HepG2 (cell line): Measurements from ENCODE around the gene USP35. TPM values are rescaled to one million over a fixed set of nuclear protein-coding genes. Genes with fewer than 3 reads are reported as not detected.

Source experiments
- DZIP1 ChIP-seq: sonication (generic); formaldehyde crosslinking; IDR thresholded peaks from 2 replicates; pipeline ENCODE4 v1.5.0; 2020; ENCODE audit warnings: mild to moderate bottlenecking, missing genetic modification reagents
- GATA4 ChIP-seq: sonication (generic); IDR thresholded peaks from 2 replicates; pipeline ENCODE4 v1.6.1; 2016; ENCODE audit warnings: antibody characterized with exemption, low read depth, borderline replicate concordance
- HNRNPLL ChIP-seq: fragments of 200-400 bp; formaldehyde crosslinking; IDR thresholded peaks from 2 replicates; pipeline ENCODE4 v1.6.1; 2017; ENCODE audit warnings: mild to moderate bottlenecking, low read depth, low read length; ENCODE audit not compliant: poor library complexity, severe bottlenecking
- MEIS1 ChIP-seq: sonication (generic); formaldehyde crosslinking; IDR thresholded peaks from 2 replicates; pipeline ENCODE4 v1.9.0; 2021; ENCODE audit warnings: mild to moderate bottlenecking, missing genetic modification reagents, moderate library complexity, borderline replicate concordance
- MIER2 ChIP-seq: IDR thresholded peaks from 2 replicates; pipeline ENCODE4 v1.6.1; 2016; ENCODE audit warnings: missing biosample characterization, missing genetic modification reagents
- PCBP1 ChIP-seq: fragments of 200-400 bp; formaldehyde crosslinking; IDR thresholded peaks from 2 replicates; pipeline ENCODE4 v1.6.1; 2017; ENCODE audit warnings: mild to moderate bottlenecking, low read depth, low read length, borderline replicate concordance
- RAD21 ChIP-seq: fragments of 450-650 bp; formaldehyde crosslinking; IDR thresholded peaks from 2 replicates; pipeline ENCODE4 v1.5.0; 2020; ENCODE audit warnings: mild to moderate bottlenecking
- SUZ12 ChIP-seq: fragments of 150-350 bp; IDR thresholded peaks from 2 replicates; pipeline ENCODE4 v1.6.1; 2014; ENCODE audit warnings: low read depth, low read length
- ZBTB44 ChIP-seq: sonication (generic); formaldehyde crosslinking; IDR thresholded peaks from 2 replicates; pipeline ENCODE4 v1.4.0; 2020; ENCODE audit warnings: missing genetic modification reagents
- ZC3H13 ChIP-seq: sonication (generic); formaldehyde crosslinking; IDR thresholded peaks from 2 replicates; pipeline ENCODE4 v1.8.1; 2023; ENCODE audit warnings: mild to moderate bottlenecking, missing genetic modification reagents, moderate library complexity
- ZNF121 ChIP-seq: sonication (generic); formaldehyde crosslinking; IDR thresholded peaks from 2 replicates; pipeline ENCODE4 v1.5.0; 2020; ENCODE audit warnings: mild to moderate bottlenecking, missing genetic modification reagents
- ZNF280D ChIP-seq: sonication (generic); formaldehyde crosslinking; IDR thresholded peaks from 2 replicates; pipeline ENCODE4 v1.5.1; 2020; ENCODE audit warnings: mild to moderate bottlenecking, missing genetic modification reagents
- ZNF296 ChIP-seq: sonication (generic); formaldehyde crosslinking; conservative IDR thresholded peaks from 2 replicates; pipeline ENCODE4 v1.5.0; 2020; ENCODE audit warnings: mild to moderate bottlenecking, missing genetic modification reagents
- ZNF546 ChIP-seq: sonication (generic); formaldehyde crosslinking; conservative IDR thresholded peaks from 2 replicates; pipeline ENCODE4 v1.8.1; 2023; ENCODE audit warnings: mild to moderate bottlenecking, missing genetic modification reagents
- ZNF574 ChIP-seq: sonication (generic); formaldehyde crosslinking; IDR thresholded peaks from 2 replicates; pipeline ENCODE4 v1.4.0; 2020; ENCODE audit warnings: missing genetic modification reagents
- ZNF597 ChIP-seq: sonication (generic); formaldehyde crosslinking; IDR thresholded peaks from 2 replicates; pipeline ENCODE4 v1.5.0; 2020; ENCODE audit warnings: missing genetic modification reagents
- ZNF780A ChIP-seq: sonication (generic); formaldehyde crosslinking; IDR thresholded peaks from 2 replicates; pipeline ENCODE4 v1.8.0; 2022; ENCODE audit warnings: mild to moderate bottlenecking, missing genetic modification reagents, moderate library complexity
- polyA plus RNA-seq, 8 experiments: library from polyadenylated mRNA; depleted of rRNA in 3 of 8; stranded (reverse) in 7 of 8; unstranded in 1 of 8; fragments of >200 nt; fragmentation: Illumina TruSeq in 4 of 8; extraction: Trizol in 4 of 8; gene quantifications; 2 replicates each; pipeline versions ENCODE4 v1.2.1 to v1.2.3, GENCODE V29; 2011 to 2016; ENCODE audit warnings: low read depth in 4 of 8, missing spikeins in 1 of 8, mixed read lengths in 1 of 8; ENCODE audit not compliant: insufficient read depth in 1 of 8
- total RNA-seq, 5 experiments: library from RNA; depleted of rRNA; stranded (reverse); fragments of >200 nt; fragmentation: Illumina TruSeq; extraction: Trizol; gene quantifications; 2 replicates each; pipeline ENCODE4 v1.2.3, GENCODE V29; 2016; ENCODE audit warnings: low read depth in 1 of 5

USP35 gene
- total and polyA plus RNA-seq, 2 of the 13 experiments (the other 11 are each of a cell fraction or from before 2014, with no cell fraction given): 4.6 to 7.7 TPM

GRCh38 chr11:78156127-78156844 is 32.4 kb upstream of the USP35 start (continued):
- TF ChIP-seq ZNF574: peak; percentile 56
- no peak for TF ChIP-seq ZNF780A (CRISPR knock-in tag)
- TF ChIP-seq DZIP1 (CRISPR knock-in tag): no peak
- 0 out of 2 replicates have a peak, but pooled peaks have one; percentile 24 for TF ChIP-seq MIER2
- TF ChIP-seq GATA4: peak; percentile 68; the same call in 1 of the 2 replicates
- TF ChIP-seq PCBP1: no peak
- no peak for TF ChIP-seq SUZ12
- 0 out of 2 replicates have a peak, but pooled peaks have one; percentile 34 for TF ChIP-seq ZNF296
- TF ChIP-seq RAD21 (CRISPR knock-in tag): peak; percentile 24; the same call in 1 of the 2 replicates
- TF ChIP-seq ZBTB44 (CRISPR knock-in tag): 0 out of 2 replicates have a peak, but pooled peaks have one; percentile 20
- no peak for TF ChIP-seq ZNF546 (CRISPR knock-in tag)
- no peak for TF ChIP-seq ZNF280D
- TF ChIP-seq HNRNPLL: no peak
- no peak for TF ChIP-seq ZNF597
- TF ChIP-seq ZC3H13 (CRISPR knock-in tag): no peak
- peak; percentile 48; the same call in 1 of the 2 replicates for TF ChIP-seq ZNF121 (CRISPR knock-in tag)
- TF ChIP-seq MEIS1 (CRISPR knock-in tag): 0 out of 2 replicates have a peak, but pooled peaks have one; percentile 52
